ENCODE measurements around the gene PIGL. TPM values are rescaled to one million over a fixed set of nuclear protein-coding genes. Genes with fewer than 3 reads are reported as not detected.

Gene PIGL
- total RNA-seq, result 59.5 TPM

GRCh38 chr17:16217002-16217635 is at the start of gene PIGL:
Gene PIGL, plus strand, starts transcription at chr17:16217210. Its CDS starts 17 bp downstream, at chr17:16217227.

GRCh38 chr17:16215273-16215964 is 1.6 kb upstream of the PIGL start, which contains the start of gene NCOR1:
Gene NCOR1, minus strand, starts transcription at chr17:16215534. Its CDS starts 20,965 bp downstream, at chr17:16194569.

GRCh38 chr17:16353317-16354174 is 136.5 kb downstream of the PIGL start, which contains the start of gene CENPV:
Gene CENPV, minus strand, starts transcription at chr17:16353469. Its CDS starts 33 bp downstream, at chr17:16353436.

Small RNAs within 50 kb of the gene (small RNA-seq; reads per million reads assigned to genes)
- gene MIR1288 (ENCODE audit: low replicate concordance), result not detected

Other genes with a start within 250 kb of the PIGL start
- 21.3 TPM for gene ZSWIM7, start 217.5 kb upstream of the PIGL start, total RNA-seq
- gene TTC19, start 217.4 kb upstream of the PIGL start, total RNA-seq, result 83.9 TPM
- 205 TPM for gene NCOR1, start 1.7 kb upstream of the PIGL start, total RNA-seq
- 98.9 TPM for gene CENPV, start 136.3 kb downstream of the PIGL start, total RNA-seq
- gene UBB, start 163.9 kb downstream of the PIGL start, total RNA-seq, result 847 TPM
- 1.3 TPM for gene TRPV2, start 198.4 kb downstream of the PIGL start, total RNA-seq